Neural progenitor cell (in vitro differentiated cells): Measurements from ENCODE around the gene PPM1H. TPM values are rescaled to one million over a fixed set of nuclear protein-coding genes. Genes with fewer than 3 reads are reported as not detected.
A peak's percentile ranks its signal among the peaks of the same experiment; 100 is the strongest.

Experiments used
- DNase-seq: peaks from one replicate; pipeline ENCODE4 v3.0.0-alpha.2; 2016; ENCODE audit warnings: low spot score
- H2AFZ ChIP-seq: fragments of 200-600 bp; sonication (generic); replicated peaks from 2 replicates; pipeline ENCODE4 v1.6.1; 2016; ENCODE audit warnings: antibody characterized with exemption
- H3F3A ChIP-seq: fragments of 200-600 bp; sonication (generic); 2 replicates; pipeline ENCODE4 v1.6.1; 2016; ENCODE audit warnings: antibody characterized with exemption, low read depth
- H3K27ac ChIP-seq: fragments of 200-600 bp; sonication (generic); 2 replicates; pipeline ENCODE4 v1.5.1; 2016; ENCODE audit warnings: mild to moderate bottlenecking
- H3K27me3 ChIP-seq: fragments of 200-600 bp; sonication (generic); 2 replicates; pipeline ENCODE4 v1.6.1; 2016; ENCODE audit warnings: mild to moderate bottlenecking, moderate library complexity
- H3K36me3 ChIP-seq: fragments of 200-600 bp; sonication (generic); 2 replicates; pipeline ENCODE4 v1.5.1; 2016
- H3K4me1 ChIP-seq: fragments of 200-600 bp; sonication (generic); 2 replicates; pipeline ENCODE4 v1.6.1; 2016; ENCODE audit warnings: mixed run types
- H3K4me2 ChIP-seq: fragments of 200-600 bp; sonication (generic); 2 replicates; pipeline ENCODE4 v1.6.1; 2016
- H3K4me3 ChIP-seq: fragments of 200-600 bp; sonication (generic); 2 replicates; pipeline ENCODE4 v1.5.1; 2016
- H3K79me2 ChIP-seq: fragments of 200-600 bp; sonication (generic); 2 replicates; pipeline ENCODE4 v1.6.1; 2016; ENCODE audit warnings: low read depth
- H3K9ac ChIP-seq: fragments of 200-600 bp; sonication (generic); 2 replicates; pipeline ENCODE4 v1.6.1; 2016
- H3K9me3 ChIP-seq: fragments of 200-600 bp; sonication (generic); 2 replicates; pipeline ENCODE4 v1.5.1; 2016; ENCODE audit warnings: low read depth
- H4K20me1 ChIP-seq: fragments of 200-600 bp; sonication (generic); 2 replicates; pipeline ENCODE4 v1.6.1; 2016; ENCODE audit warnings: low read depth
- H3K27ac Mint-ChIP-seq: 3 replicates; pipeline ENCODE4 v1.8.0; 2021; ENCODE audit warnings: mixed read lengths
- H3K27me3 Mint-ChIP-seq: 2 replicates; pipeline ENCODE4 v1.8.0; 2022; ENCODE audit warnings: low read depth, mild to moderate bottlenecking, inconsistent platforms, moderate library complexity, mixed read lengths; ENCODE audit not compliant: insufficient read depth
- H3K36me3 Mint-ChIP-seq: 3 replicates; pipeline ENCODE4 v1.8.0; 2021; ENCODE audit warnings: mixed read lengths
- H3K4me1 Mint-ChIP-seq: 3 replicates; pipeline ENCODE4 v1.8.0; 2021; ENCODE audit warnings: mixed read lengths
- H3K4me3 Mint-ChIP-seq: 3 replicates; pipeline ENCODE4 v1.8.0; 2021; ENCODE audit warnings: mild to moderate bottlenecking, moderate library complexity, mixed read lengths
- H3K9me3 Mint-ChIP-seq: 3 replicates; pipeline ENCODE4 v1.8.0; 2020; ENCODE audit warnings: mixed read lengths
- EZH2 ChIP-seq: fragments of 200-600 bp; sonication (generic); IDR thresholded peaks from 2 replicates; pipeline ENCODE4 v1.6.1; 2017; ENCODE audit warnings: antibody characterized with exemption, mild to moderate bottlenecking, moderate library complexity
- EZH2phosphoT487 ChIP-seq: fragments of 200-600 bp; sonication (generic); IDR thresholded peaks from 2 replicates; pipeline ENCODE4 v1.6.1; 2017; ENCODE audit warnings: antibody characterized with exemption
- total RNA-seq: library from RNA; depleted of rRNA; stranded (reverse); fragments of >200 nt; gene quantifications from 2 replicates; pipeline ENCODE4 v1.2.3, GENCODE V29; 2015; ENCODE audit warnings: low replicate concordance
- TF ChIP-seq, protein P1 (sequence below): fragments of 200-600 bp; sonication (generic); IDR thresholded peaks from 2 replicates; pipeline ENCODE4 v1.5.1; 2017; ENCODE audit warnings: antibody characterized with exemption, mild to moderate bottlenecking

PPM1H gene
- total RNA-seq, 1 donor from 2014 or later, result 4.6 TPM

- H3K27ac Mint-ChIP-seq, result peak overlapping the region; percentile 13
- Histone ChIP-seq H3K4me2 (peak overlapping the region; percentile 25), H3K79me2 (no peaks in the 10 kb centered on the region), H3K27me3 (no peaks in the 10 kb centered on the region), H3K27ac (no peak overlapping the region), H2AFZ (peak overlapping the region; percentile 77), H3K4me3 (no peak overlapping the region), H3K36me3 (no peaks in the 10 kb centered on the region), H3K9ac (no peak overlapping the region), H3K9me3 (no peaks in the 10 kb centered on the region), H3K4me1 (peaks cover 22% of the 10 kb centered on the region), H4K20me1 (no peaks in the 10 kb centered on the region), H3F3A (no peaks in the 10 kb centered on the region)
- peaks cover 30% of the 10 kb centered on the region for H3K4me1 Mint-ChIP-seq
- no peak overlapping the region for H3K4me3 Mint-ChIP-seq
- no peak for TF ChIP-seq EZH2
- no peak for TF ChIP-seq EZH2phosphoT487
- TF ChIP-seq, protein P1, sequence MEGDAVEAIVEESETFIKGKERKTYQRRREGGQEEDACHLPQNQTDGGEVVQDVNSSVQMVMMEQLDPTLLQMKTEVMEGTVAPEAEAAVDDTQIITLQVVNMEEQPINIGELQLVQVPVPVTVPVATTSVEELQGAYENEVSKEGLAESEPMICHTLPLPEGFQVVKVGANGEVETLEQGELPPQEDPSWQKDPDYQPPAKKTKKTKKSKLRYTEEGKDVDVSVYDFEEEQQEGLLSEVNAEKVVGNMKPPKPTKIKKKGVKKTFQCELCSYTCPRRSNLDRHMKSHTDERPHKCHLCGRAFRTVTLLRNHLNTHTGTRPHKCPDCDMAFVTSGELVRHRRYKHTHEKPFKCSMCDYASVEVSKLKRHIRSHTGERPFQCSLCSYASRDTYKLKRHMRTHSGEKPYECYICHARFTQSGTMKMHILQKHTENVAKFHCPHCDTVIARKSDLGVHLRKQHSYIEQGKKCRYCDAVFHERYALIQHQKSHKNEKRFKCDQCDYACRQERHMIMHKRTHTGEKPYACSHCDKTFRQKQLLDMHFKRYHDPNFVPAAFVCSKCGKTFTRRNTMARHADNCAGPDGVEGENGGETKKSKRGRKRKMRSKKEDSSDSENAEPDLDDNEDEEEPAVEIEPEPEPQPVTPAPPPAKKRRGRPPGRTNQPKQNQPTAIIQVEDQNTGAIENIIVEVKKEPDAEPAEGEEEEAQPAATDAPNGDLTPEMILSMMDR, result no peak
- DNase-seq, result no peak
- peaks cover 4% of the 10 kb centered on the region for H3K9me3 Mint-ChIP-seq
- peaks cover under 1% of the 10 kb centered on the region for H3K27me3 Mint-ChIP-seq
- H3K36me3 Mint-ChIP-seq, result peaks cover 16% of the 10 kb centered on the region
Measured at GRCh38 chr12:62683776-62684569, 251.0 kb downstream of the PPM1H start.

- no peak overlapping the region for H3K4me2 ChIP-seq
- no peaks in the 10 kb centered on the region for H3K36me3 ChIP-seq
- peaks cover 30% of the 10 kb centered on the region for H3K4me1 Mint-ChIP-seq
- H3K4me3 Mint-ChIP-seq, result no peak overlapping the region
- H4K20me1 ChIP-seq, result no peaks in the 10 kb centered on the region
- peaks cover 20% of the 10 kb centered on the region for H3K9me3 Mint-ChIP-seq
- H3F3A ChIP-seq, result no peaks in the 10 kb centered on the region
- DNase-seq, result no peak
- H3K27me3 ChIP-seq, result no peaks in the 10 kb centered on the region
- H3K4me3 ChIP-seq, result no peak overlapping the region
- TF ChIP-seq, protein P1, result no peak
- no peak for TF ChIP-seq EZH2phosphoT487
- no peak for TF ChIP-seq EZH2
- H3K4me1 ChIP-seq, result peaks cover 22% of the 10 kb centered on the region
- peaks cover 15% of the 10 kb centered on the region for H3K36me3 Mint-ChIP-seq
- peaks cover 7% of the 10 kb centered on the region for H3K27me3 Mint-ChIP-seq
- H3K79me2 ChIP-seq, result no peaks in the 10 kb centered on the region
- H3K9me3 ChIP-seq, result no peaks in the 10 kb centered on the region
- no peak overlapping the region for H3K27ac ChIP-seq
- H3K27ac Mint-ChIP-seq, result peak overlapping the region; percentile 44
- H2AFZ ChIP-seq, result no peak overlapping the region
- H3K9ac ChIP-seq, result no peak overlapping the region
Measured at GRCh38 chr12:62681306-62681705, 253.6 kb downstream of the PPM1H start.

DNA sequence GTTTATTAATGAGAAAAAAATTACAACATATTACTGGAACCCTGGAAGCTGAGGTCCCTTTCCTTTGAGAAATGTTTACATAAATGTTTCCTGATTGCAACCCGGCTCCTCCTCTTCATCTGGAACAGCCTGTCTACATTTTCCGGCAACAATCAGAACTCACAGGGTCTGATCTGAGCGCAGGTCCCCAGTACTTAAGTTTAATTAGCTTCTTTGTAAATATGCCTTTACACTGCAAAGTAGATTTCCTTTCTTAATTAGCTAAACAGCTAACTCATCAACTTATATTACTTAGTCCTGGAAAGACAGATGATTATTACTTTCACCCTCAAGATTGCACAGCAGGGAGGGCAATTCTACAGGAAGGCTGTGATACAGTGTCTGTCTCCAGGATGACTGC, 255.3 kb downstream of the PPM1H start:
- Mint-ChIP-seq H3K36me3 (peaks cover 17% of the 10 kb centered on the region), H3K27ac (no peak overlapping the region), H3K4me1 (peaks cover 25% of the 10 kb centered on the region), H3K9me3 (peaks cover 23% of the 10 kb centered on the region), H3K4me3 (no peak overlapping the region), H3K27me3 (peaks cover 7% of the 10 kb centered on the region)
- H3K27me3 ChIP-seq, result no peaks in the 10 kb centered on the region
- no peaks in the 10 kb centered on the region for H3K79me2 ChIP-seq
- H3K9me3 ChIP-seq, result no peaks in the 10 kb centered on the region
- no peaks in the 10 kb centered on the region for H3K36me3 ChIP-seq
- H3K27ac ChIP-seq, result no peak overlapping the region
- no peak for DNase-seq
- no peak overlapping the region for H3K4me2 ChIP-seq
- peaks cover 16% of the 10 kb centered on the region for H3K4me1 ChIP-seq
- no peak overlapping the region for H2AFZ ChIP-seq
- TF ChIP-seq EZH2phosphoT487, result no peak
- TF ChIP-seq, protein P1, result no peak
- TF ChIP-seq EZH2, result no peak
- no peaks in the 10 kb centered on the region for H3F3A ChIP-seq
- H3K9ac ChIP-seq, result no peak overlapping the region
- H4K20me1 ChIP-seq, result no peaks in the 10 kb centered on the region
- H3K4me3 ChIP-seq, result no peak overlapping the region
